Keratinocyte (primary cell): ENCODE measurements around the gene SMG6.

ENCODE experiments used
- EZH2 ChIP-seq: IDR thresholded peaks from one replicate; pipeline ENCODE4 v1.6.1; 2012; ENCODE audit warnings: inconsistent platforms, mild to moderate bottlenecking, low read length, moderate library complexity
- TF ChIP-seq, protein P1 (sequence below), 3 experiments: IDR thresholded peaks in 1 of 3; conservative IDR thresholded peaks in 1 of 3; optimal IDR thresholded peaks in 1 of 3; 2 replicates in 2 of 3; 3 replicates in 1 of 3; pipeline versions ENCODE3 to v1.5.1; 2011; ENCODE audit warnings: low read length in 3 of 3, mild to moderate bottlenecking in 3 of 3, moderate library complexity in 2 of 3, control low read depth in 1 of 3, inconsistent platforms in 1 of 3; ENCODE audit not compliant: insufficient read depth in 2 of 3; ENCODE audit errors: extremely low read depth in 1 of 3

DNA sequence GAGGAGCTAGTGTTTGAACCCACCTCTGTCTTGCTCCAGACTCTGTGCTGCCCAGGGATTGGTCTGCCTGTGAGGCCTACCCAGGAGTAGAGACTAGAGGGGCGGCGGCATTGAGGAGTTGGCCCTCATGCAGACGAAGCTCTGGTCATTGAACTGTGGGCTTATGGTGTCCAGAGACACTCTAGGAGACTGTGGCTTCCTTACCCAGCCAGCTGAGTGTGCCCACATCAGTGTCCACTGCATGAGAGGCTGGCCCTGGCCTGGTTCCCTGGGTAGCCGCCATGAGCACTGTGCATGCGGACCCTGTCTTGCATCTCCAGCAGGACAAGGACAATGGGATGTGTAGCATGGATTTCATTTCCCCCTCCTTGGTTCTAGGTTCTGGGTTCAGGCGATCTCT, 47.7 kb upstream of the SMG6 start:
- TF ChIP-seq, protein P1, sequence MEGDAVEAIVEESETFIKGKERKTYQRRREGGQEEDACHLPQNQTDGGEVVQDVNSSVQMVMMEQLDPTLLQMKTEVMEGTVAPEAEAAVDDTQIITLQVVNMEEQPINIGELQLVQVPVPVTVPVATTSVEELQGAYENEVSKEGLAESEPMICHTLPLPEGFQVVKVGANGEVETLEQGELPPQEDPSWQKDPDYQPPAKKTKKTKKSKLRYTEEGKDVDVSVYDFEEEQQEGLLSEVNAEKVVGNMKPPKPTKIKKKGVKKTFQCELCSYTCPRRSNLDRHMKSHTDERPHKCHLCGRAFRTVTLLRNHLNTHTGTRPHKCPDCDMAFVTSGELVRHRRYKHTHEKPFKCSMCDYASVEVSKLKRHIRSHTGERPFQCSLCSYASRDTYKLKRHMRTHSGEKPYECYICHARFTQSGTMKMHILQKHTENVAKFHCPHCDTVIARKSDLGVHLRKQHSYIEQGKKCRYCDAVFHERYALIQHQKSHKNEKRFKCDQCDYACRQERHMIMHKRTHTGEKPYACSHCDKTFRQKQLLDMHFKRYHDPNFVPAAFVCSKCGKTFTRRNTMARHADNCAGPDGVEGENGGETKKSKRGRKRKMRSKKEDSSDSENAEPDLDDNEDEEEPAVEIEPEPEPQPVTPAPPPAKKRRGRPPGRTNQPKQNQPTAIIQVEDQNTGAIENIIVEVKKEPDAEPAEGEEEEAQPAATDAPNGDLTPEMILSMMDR (optimal IDR thresholded peaks at IDR 0.05 in 1 of 3, IDR thresholded peaks at IDR 0.05 in 1 of 3, conservative IDR thresholded peaks at IDR 0.05 in 1 of 3; ENCODE audit: extremely low read depth in 1 of 3, insufficient read depth in 2 of 3, low read length in 3 of 3) = no peak
- TF ChIP-seq EZH2 = no peak
